ENCODE measurements around the gene TOPAZ1. TPM values are rescaled to one million over a fixed set of nuclear protein-coding genes. Genes with fewer than 3 reads are reported as not detected.

Gene TOPAZ1
- total RNA-seq, 1 donor from 2014 or later: not detected

- DNase-seq (ENCODE audit: low spot score) (no peak), ATAC-seq (no peak)
Measured at GRCh38 chr3:44326515-44326914, 84.8 kb downstream of the TOPAZ1 start.

GRCh38 chr3:44329946-44330345 lies 88.3 kb downstream of the TOPAZ1 start:
- ATAC-seq (no peak), DNase-seq (ENCODE audit: low spot score) (no peak)

- no peak for ATAC-seq
- no peak for DNase-seq (ENCODE audit: low spot score)
Measured at GRCh38 chr3:44330444-44330843, 88.8 kb downstream of the TOPAZ1 start.

GRCh38 chr3:44334326-44334725 lies 92.6 kb downstream of the TOPAZ1 start:
- DNase-seq (ENCODE audit: low spot score): no peak
- no peak for ATAC-seq

- ATAC-seq: no peak
Measured at GRCh38 chr3:44337248-44337785, 95.6 kb downstream of the TOPAZ1 start.

GRCh38 chr3:44338010-44338827 lies 96.5 kb downstream of the TOPAZ1 start, which contains the start of gene TCAIM:
Gene TCAIM (plus strand): TSS chr3:44338766. CDS start chr3:44354783, 16,017 bp downstream.
- DNase-seq (ENCODE audit: low spot score): peak; percentile 99
- peak; percentile 92 for ATAC-seq

More at GRCh38 chr3:44337248-44337785, 95.6 kb downstream of the TOPAZ1 start:
- DNase-seq (ENCODE audit: low spot score): no peak

- DNase-seq (ENCODE audit: low spot score): no peak
- ATAC-seq: no peak
Measured at GRCh38 chr3:44338828-44339127, 97.1 kb downstream of the TOPAZ1 start.

- ATAC-seq: no peak
- no peak for DNase-seq (ENCODE audit: low spot score)
Measured at GRCh38 chr3:44339181-44340057, 97.7 kb downstream of the TOPAZ1 start.

- DNase-seq (ENCODE audit: low spot score) (no peak), ATAC-seq (no peak)
Measured at GRCh38 chr3:44340058-44340395, 98.3 kb downstream of the TOPAZ1 start.

GRCh38 chr3:44342176-44342790 lies 100.6 kb downstream of the TOPAZ1 start:
- ATAC-seq (no peak), DNase-seq (ENCODE audit: low spot score) (no peak)

- ATAC-seq: no peak
- no peak for DNase-seq (ENCODE audit: low spot score)
Measured at GRCh38 chr3:44343421-44343820, 101.7 kb downstream of the TOPAZ1 start.

GRCh38 chr3:44346590-44346989 lies 104.9 kb downstream of the TOPAZ1 start:
- DNase-seq (ENCODE audit: low spot score) (peak; percentile 53), ATAC-seq (peak; percentile 50)

GRCh38 chr3:44348993-44349392 lies 107.3 kb downstream of the TOPAZ1 start:
- no peak for DNase-seq (ENCODE audit: low spot score)
- ATAC-seq: no peak

- no peak for DNase-seq (ENCODE audit: low spot score)
- ATAC-seq: peak; percentile 52
Measured at GRCh38 chr3:44353355-44353924, 111.8 kb downstream of the TOPAZ1 start.

GRCh38 chr3:44355362-44356033 lies 113.8 kb downstream of the TOPAZ1 start:
- DNase-seq (ENCODE audit: low spot score) (no peak), ATAC-seq (peak; percentile 52)

- DNase-seq (ENCODE audit: low spot score) (peak; percentile 77), ATAC-seq (peak; percentile 87)
Measured at GRCh38 chr3:44359146-44359751, 117.6 kb downstream of the TOPAZ1 start.

- peak; percentile 78 for ATAC-seq
- no peak for DNase-seq (ENCODE audit: low spot score)
Measured at GRCh38 chr3:44363591-44363990, 121.9 kb downstream of the TOPAZ1 start.

- ATAC-seq: no peak
- no peak for DNase-seq (ENCODE audit: low spot score)
Measured at GRCh38 chr3:44365952-44366351, 124.3 kb downstream of the TOPAZ1 start.

GRCh38 chr3:44375450-44375849 lies 133.8 kb downstream of the TOPAZ1 start:
- ATAC-seq (no peak), DNase-seq (ENCODE audit: low spot score) (no peak)
